ENCODE data around the gene OPCML. TPM values are rescaled to one million over a fixed set of nuclear protein-coding genes. Genes with fewer than 3 reads are reported as not detected.

Gene OPCML
- total RNA-seq, 4 donors from 2014 or later, result not detected

- DNase-seq, result no peak
- 65 to 67% methylated on average over 9 of the region's 9 CpGs for WGBS, 2 donors (ENCODE audit: low coverage in 1 of 2)
- H3K36me3 ChIP-seq, result no peaks in the 10 kb centered on the region
- no peak for TF ChIP-seq CTCF (IDR thresholded peaks at IDR 0.05)
- no peak for TF ChIP-seq POLR2AphosphoS5 (IDR thresholded peaks at IDR 0.05)
- TF ChIP-seq EP300 (IDR thresholded peaks at IDR 0.05; ENCODE audit: low read depth), result no peak
- no peak for TF ChIP-seq POLR2A (IDR thresholded peaks at IDR 0.05)
- intact Hi-C loops (cut with DNase I; ENCODE audit: low total_unique reads) (no loop called here), in situ Hi-C loops (cut with MboI; ENCODE audit: low pct_ligation_motif_present in 1 of 4, low pct_unique_long_range_greater_than_20kb in 1 of 4, low sequenced_read_pairs in 3 of 4) (no loop called here)
- no peak overlapping the region for H3K27ac ChIP-seq
- no peaks in the 10 kb centered on the region for H3K27me3 ChIP-seq
- no peaks in the 10 kb centered on the region for H3K4me1 ChIP-seq
- no peak overlapping the region for H3K4me3 ChIP-seq
- H3K9me3 ChIP-seq, result no peaks in the 10 kb centered on the region
These were observed 28.2 kb upstream of the OPCML start for GRCh38 chr11:133560472-133560855.

GRCh38 chr11:133559833-133560471 lies 27.7 kb upstream of the OPCML start:
- no peak overlapping the region for H3K27ac ChIP-seq
- H3K4me1 ChIP-seq, result no peaks in the 10 kb centered on the region
- 80 to 89% methylated on average over 9 to 10 of the region's 10 CpGs for WGBS, 2 donors (ENCODE audit: low coverage in 1 of 2)
- TF ChIP-seq POLR2AphosphoS5 (IDR thresholded peaks at IDR 0.05), result no peak
- no peak for TF ChIP-seq EP300 (IDR thresholded peaks at IDR 0.05; ENCODE audit: low read depth)
- no peak for TF ChIP-seq POLR2A (IDR thresholded peaks at IDR 0.05)
- no peak for TF ChIP-seq CTCF (IDR thresholded peaks at IDR 0.05)
- intact Hi-C loops (cut with DNase I; ENCODE audit: low total_unique reads) (no loop called here), in situ Hi-C loops (cut with MboI; ENCODE audit: low pct_ligation_motif_present in 1 of 4, low pct_unique_long_range_greater_than_20kb in 1 of 4, low sequenced_read_pairs in 3 of 4) (no loop called here)
- H3K27me3 ChIP-seq, result no peaks in the 10 kb centered on the region
- DNase-seq, result no peak
- H3K4me3 ChIP-seq, result no peak overlapping the region
- H3K36me3 ChIP-seq, result no peaks in the 10 kb centered on the region
- no peaks in the 10 kb centered on the region for H3K9me3 ChIP-seq

GRCh38 chr11:133559382-133559781 lies 27.1 kb upstream of the OPCML start:
- TF ChIP-seq CTCF (IDR thresholded peaks at IDR 0.05), result no peak
- TF ChIP-seq POLR2A (IDR thresholded peaks at IDR 0.05), result no peak
- no peak for TF ChIP-seq POLR2AphosphoS5 (IDR thresholded peaks at IDR 0.05)
- TF ChIP-seq EP300 (IDR thresholded peaks at IDR 0.05; ENCODE audit: low read depth), result no peak

GRCh38 chr11:133555034-133555433 lies 22.7 kb upstream of the OPCML start:
- DNase-seq, result no peak
- Histone ChIP-seq H3K36me3 (no peaks in the 10 kb centered on the region), H3K27me3 (no peaks in the 10 kb centered on the region), H3K4me3 (no peak overlapping the region), H3K4me1 (no peaks in the 10 kb centered on the region), H3K9me3 (no peaks in the 10 kb centered on the region), H3K27ac (no peak overlapping the region)
- 55 to 56% methylated on average over 6 of the region's 6 CpGs for WGBS, 2 donors (ENCODE audit: low coverage in 1 of 2)
- TF ChIP-seq POLR2AphosphoS5 (IDR thresholded peaks at IDR 0.05) (no peak), CTCF (IDR thresholded peaks at IDR 0.05) (no peak), POLR2A (IDR thresholded peaks at IDR 0.05) (no peak), EP300 (IDR thresholded peaks at IDR 0.05; ENCODE audit: low read depth) (no peak)
- in situ Hi-C loops (cut with MboI; ENCODE audit: low pct_ligation_motif_present in 1 of 4, low pct_unique_long_range_greater_than_20kb in 1 of 4, low sequenced_read_pairs in 3 of 4) (no loop called here), intact Hi-C loops (cut with DNase I; ENCODE audit: low total_unique reads) (no loop called here)

More at GRCh38 chr11:133559382-133559781, 27.1 kb upstream of the OPCML start:
- in situ Hi-C loops (cut with MboI; ENCODE audit: low pct_ligation_motif_present in 1 of 4, low pct_unique_long_range_greater_than_20kb in 1 of 4, low sequenced_read_pairs in 3 of 4) (no loop called here), intact Hi-C loops (cut with DNase I; ENCODE audit: low total_unique reads) (no loop called here)
- Histone ChIP-seq H3K4me3 (no peak overlapping the region), H3K27me3 (no peaks in the 10 kb centered on the region), H3K9me3 (no peaks in the 10 kb centered on the region), H3K36me3 (no peaks in the 10 kb centered on the region), H3K27ac (no peak overlapping the region), H3K4me1 (no peaks in the 10 kb centered on the region)
- 20 to 60% methylated on average over 1 to 6 of the region's 6 CpGs for WGBS, 2 donors (ENCODE audit: low coverage in 1 of 2)
- no peak for DNase-seq

All from transverse colon (tissue), 4 donors.